SKM-1 (cell line): ENCODE data around the gene ABCG4.
A peak's percentile ranks its signal among the peaks of the same experiment; 100 is the strongest.

ENCODE experiments used
- DNase-seq: peaks from one replicate; lab custom pipeline; 2025; ENCODE audit not compliant: unreplicated experiment; lab: John Stamatoyannopoulos, UW

The ABCG4 gene

GRCh38 chr11:119205080-119205479 lies 56.2 kb downstream of the ABCG4 start:
- peak; percentile 54 for DNase-seq

- DNase-seq, result peak; percentile 51
Measured at GRCh38 chr11:119205574-119206510, 57.0 kb downstream of the ABCG4 start, which contains the start of gene CBL. CBL (plus strand) TSS chr11:119206339; CDS start chr11:119206418, 79 bp downstream.

- peak; percentile 45 for DNase-seq
Measured at GRCh38 chr11:119206511-119207414, 57.9 kb downstream of the ABCG4 start.

GRCh38 chr11:119207415-119207960 lies 58.6 kb downstream of the ABCG4 start:
- DNase-seq, result peak; percentile 13

- DNase-seq, result no peak
Measured at GRCh38 chr11:119209186-119209585, 60.3 kb downstream of the ABCG4 start.

- DNase-seq, result no peak
Measured at GRCh38 chr11:119210050-119210449, 61.2 kb downstream of the ABCG4 start.
